NCI-H748 (cell line): ENCODE measurements around the gene CREB3L4.

Experiments used
- DNase-seq: peaks from one replicate; lab custom pipeline; 2025; ENCODE audit not compliant: unreplicated experiment; lab: John Stamatoyannopoulos, UW

The CREB3L4 gene, protein sequence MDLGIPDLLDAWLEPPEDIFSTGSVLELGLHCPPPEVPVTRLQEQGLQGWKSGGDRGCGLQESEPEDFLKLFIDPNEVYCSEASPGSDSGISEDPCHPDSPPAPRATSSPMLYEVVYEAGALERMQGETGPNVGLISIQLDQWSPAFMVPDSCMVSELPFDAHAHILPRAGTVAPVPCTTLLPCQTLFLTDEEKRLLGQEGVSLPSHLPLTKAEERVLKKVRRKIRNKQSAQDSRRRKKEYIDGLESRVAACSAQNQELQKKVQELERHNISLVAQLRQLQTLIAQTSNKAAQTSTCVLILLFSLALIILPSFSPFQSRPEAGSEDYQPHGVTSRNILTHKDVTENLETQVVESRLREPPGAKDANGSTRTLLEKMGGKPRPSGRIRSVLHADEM

GRCh38 chr1:153967107-153967999, at the start of gene CREB3L4:
TSS of gene CREB3L4 (plus strand) at chr1:153967902. CDS start at chr1:153968526, 624 bp downstream.
- peak; percentile 99 for DNase-seq

GRCh38 chr1:153919876-153920852, 47.5 kb upstream of the CREB3L4 start:
- DNase-seq = no peak

DNA sequence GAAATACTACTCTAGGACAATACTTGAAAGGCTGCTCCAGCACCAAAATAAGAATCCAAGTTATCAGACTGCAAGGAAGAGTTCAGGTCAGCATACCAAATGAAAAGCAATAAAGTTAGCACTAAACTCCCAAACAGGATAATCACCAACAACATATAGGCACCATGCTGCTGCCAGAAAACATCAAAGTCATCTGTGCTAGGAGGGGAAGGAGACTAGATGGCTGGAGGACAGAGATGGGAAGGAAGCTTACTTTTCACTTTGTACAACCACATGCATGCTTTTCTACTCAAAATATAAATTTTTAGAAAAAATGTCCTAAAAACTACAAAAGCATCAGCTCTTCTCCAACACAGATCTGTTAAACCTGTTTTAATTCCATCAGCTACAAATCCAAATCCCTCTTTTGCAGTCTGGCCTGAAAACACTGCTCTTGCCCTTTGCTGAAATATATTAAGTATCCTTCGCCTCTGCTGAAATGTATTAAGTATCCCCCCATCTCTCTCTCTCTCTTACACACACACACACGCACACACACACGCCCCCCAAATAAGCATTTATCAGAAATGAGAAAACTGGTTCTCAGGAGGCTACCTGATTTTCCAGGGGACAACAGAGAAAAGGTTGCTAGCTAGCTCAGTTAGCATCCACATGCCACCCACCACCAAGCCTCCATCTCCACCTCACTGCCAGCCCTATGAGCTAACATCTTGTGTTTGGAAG, 46.5 kb upstream of the CREB3L4 start:
- no peak for DNase-seq

DNA sequence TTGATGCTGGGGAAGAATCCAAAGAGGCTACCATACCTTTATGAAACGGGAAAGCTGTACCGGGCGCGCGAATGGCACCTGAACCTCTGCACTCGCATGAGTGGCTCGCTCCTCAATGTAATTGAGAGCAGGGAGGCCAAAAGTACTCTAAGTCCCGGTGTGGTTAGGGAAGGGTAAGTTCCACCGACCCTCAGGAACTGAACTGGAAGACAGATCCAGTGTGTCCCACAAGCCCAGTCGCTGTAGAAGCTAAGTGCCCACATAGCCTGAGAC, 46.0 kb upstream of the CREB3L4 start:
- peak; percentile 38 for DNase-seq

DNA sequence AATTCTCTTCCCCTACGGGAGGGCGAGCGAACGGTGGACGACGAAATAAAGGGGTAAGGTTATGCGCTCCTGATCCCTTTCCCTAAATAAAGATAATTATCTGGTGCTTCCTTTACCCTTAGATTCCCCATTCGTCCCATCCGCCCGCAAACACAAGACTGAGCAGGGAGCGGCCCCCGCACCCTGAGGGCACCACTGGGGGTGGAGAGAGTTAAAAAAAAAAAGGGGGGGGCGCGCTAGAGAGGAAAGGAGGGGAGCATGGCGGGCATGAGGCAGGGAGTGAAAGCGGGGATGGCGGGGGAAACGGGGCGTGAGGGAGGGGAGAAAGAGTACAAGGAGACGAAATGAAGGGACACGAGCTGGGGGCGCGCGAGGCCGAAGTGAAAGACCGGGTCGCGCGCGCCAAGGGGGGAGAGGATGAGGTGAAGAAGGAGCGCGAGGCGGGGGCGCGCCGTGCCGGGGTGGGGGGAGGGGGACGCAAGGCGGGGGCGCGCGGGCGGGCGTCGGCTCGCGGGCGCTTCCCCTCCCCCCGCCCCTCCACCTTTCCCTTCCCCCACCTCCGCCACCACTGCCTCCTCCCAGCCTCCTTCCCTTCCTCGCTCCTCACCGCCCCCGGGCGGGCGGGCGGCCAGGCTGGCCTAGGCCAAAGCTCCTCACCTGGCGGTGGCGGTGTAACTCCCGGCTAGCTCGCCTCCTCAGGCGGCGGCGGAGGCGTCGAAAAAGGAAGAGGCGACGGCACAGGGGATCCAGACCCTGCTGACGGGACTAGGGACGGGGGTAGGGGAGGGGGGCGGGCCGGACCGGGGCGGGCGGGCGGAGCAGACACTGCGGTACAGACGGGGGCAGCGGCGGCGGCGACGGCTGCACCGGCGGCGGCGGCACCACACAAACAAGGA, 45.4 kb upstream of the CREB3L4 start:
- DNase-seq = peak; percentile 89

DNA sequence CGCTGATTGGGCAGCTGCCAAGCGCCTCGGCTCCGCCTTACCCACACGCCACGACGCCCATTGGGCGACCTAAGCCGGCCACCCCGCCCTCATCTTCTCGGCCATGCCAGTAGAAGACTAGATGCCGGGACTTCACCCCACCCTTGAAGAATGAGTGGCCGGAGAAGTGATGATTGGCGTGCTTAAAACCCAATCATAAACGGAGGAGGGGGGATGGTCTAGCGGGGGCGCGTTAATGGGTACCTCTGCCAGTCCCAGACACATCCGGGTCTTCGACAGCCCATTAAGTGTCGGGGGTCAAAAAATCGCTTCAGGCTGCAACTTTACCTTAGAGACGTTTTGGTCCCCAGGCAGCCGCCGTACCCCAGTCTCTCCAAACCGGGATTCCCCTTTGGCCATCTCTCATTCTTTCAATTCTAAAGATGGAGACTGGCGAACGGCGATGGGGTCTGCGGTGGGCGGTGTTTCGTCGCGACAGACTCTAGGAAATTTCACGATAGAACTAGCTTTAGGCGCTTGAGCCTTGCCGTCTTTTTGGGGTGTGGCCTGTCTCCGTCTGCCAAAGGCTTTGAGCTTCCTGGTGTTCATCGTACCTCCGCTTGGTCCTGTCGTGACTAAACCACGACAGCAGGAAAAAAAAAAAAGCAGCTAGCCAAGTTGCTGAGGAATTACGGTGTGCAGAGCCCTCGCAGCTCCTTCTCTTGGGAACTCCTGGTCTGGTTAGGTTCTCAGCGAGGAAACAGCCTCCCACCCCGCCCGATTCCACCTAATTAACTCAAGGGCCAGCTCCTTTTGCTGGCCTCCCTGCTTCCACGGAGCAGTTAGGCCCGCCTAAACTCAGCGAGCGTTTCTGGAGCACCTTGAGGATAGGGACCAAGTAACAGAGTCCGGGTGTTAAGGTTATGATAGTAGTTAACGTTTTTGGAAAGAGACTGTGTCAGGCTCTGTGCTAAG, 44.5 kb upstream of the CREB3L4 start, which contains the start of gene GATAD2B:
Gene GATAD2B, minus strand, starts transcription at position 1 of the 954 bp plus-strand sequence. CDS start 94,625 bp downstream, outside the sequence.
- DNase-seq = peak; percentile 100

DNA sequence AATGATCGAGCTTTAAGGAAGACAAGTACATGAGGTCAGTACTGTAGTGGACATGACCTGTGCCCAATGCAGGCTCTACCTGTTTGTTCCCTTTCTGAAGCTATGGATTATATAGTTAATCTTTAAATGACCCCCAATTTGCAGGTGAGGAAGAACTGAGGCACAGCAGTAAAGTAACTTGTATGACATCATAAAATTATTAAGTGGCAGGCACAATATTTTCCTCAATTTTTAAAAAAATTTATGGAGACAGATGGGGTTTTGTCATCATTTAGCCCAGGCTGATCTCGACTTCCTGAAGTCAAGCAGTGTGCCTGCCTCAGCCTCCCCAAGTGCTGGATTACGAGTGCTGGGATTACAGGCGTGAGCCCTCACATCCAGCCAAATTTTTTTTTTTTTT, 41.3 kb upstream of the CREB3L4 start:
- no peak for DNase-seq

DNA sequence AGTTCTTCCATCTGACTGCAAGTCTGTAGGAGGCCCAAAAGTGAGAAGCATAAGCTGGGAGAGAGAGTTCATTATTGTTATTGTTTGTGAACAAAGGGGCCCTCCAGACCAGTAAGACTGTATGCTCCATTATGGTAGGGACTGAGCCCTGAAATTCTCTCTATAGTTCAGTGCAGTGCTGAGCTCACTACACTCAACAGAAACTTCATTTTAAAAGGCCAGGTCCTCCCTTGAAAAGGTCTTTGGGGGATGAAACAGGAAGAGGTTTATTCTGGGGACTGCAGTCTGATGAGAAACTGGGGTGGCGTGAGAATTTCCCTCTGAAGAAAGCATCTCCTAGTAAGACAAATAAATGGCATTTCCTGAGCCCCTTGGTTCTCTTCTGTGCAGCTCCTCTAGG, 39.5 kb upstream of the CREB3L4 start:
- DNase-seq = no peak

DNA sequence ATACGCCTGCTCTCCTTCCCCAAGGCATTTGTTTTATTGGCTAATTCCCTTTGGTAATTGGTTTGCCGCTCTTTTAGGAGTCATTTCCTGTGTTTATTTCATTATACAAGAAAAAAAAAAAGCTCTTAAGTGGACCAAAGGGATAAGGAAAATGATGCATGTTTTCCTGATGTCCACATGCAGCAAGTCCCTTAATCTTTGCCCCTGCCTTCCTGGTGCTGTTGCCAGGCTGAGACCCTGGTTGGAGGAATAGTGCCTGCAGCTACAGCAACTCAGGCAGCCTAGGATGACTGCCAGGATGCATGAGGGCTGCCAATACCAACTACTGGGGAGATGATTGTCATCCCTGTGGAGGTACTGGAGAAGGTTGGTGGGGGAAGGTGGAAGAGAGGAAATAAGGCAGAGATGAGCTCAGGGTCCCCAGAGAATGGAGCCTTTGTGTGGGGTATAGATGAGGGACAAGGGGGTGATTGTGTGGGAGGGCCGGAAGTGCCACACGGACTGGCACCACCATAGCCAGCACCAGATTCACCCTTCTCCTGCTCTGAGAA, 38.8 kb upstream of the CREB3L4 start:
- no peak for DNase-seq

DNA sequence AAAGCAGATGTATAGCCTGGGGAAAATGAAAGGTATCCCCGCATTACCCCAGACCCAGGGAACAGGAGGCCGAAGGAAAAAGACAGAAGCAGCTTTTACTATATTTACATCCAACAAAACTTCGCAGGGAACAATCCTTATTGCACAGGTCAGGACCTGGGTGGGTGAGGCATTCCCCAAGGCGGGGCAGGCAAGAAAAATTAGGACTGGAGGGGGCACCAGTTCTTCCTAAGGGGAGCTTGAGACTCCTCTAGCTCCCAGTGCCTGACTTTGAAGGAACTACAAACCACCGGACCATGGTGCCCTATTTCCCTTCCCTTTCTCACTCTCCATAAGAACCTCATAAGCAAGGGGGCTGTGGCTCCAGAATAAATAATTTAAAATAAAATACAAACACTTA, 38.3 kb upstream of the CREB3L4 start:
- no peak for DNase-seq

- DNase-seq = no peak
These were observed 37.4 kb upstream of the CREB3L4 start for GRCh38 chr1:153929981-153930948.

DNA sequence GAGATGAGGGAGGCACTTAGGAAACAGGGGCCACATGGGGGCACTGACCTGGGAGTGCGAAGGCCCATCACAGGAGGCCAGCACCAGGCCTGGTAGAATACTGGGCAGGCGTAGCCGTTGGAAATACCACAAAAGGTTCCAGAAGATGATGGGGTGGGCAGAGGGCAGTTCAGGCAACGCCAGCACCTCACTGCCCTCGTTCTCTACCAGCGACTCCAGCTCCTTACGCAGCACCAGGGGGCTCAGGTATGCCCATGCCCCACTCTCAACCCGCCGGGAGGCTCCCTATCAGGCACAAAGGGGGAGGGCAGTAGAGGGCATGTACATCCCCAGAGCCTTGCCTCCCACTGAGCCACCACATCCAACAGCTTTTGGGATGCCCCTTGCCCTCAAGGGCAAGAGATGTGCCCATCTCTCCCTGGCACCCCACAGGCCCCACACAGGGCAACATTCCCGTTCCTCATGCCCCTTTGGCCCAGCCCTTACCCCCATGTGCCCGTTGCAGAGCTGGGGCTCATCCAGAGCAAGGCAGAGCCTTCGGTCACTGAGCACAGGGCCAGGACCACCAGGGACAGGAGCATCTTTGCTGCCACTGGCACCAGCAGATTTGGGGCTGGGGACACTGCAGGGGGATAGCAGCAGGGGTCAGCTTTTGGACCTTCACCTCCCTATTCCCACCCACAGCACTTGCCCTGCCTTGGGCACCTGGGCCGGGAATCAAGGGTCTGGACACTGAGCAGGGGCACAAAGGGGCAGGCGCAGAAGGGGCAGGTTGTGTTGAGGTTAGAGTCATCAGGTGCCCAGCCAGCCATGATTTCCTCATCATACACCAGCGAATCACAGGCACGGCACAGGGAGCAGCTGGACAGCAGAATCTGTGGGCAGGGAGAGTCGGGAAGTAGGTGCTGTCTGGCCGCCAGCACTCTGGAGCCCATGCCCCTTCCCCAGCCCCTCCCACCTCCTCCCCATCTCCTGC, 35.3 kb upstream of the CREB3L4 start:
- no peak for DNase-seq

GRCh38 chr1:153933430-153933829, 34.3 kb upstream of the CREB3L4 start:
- no peak for DNase-seq

DNA sequence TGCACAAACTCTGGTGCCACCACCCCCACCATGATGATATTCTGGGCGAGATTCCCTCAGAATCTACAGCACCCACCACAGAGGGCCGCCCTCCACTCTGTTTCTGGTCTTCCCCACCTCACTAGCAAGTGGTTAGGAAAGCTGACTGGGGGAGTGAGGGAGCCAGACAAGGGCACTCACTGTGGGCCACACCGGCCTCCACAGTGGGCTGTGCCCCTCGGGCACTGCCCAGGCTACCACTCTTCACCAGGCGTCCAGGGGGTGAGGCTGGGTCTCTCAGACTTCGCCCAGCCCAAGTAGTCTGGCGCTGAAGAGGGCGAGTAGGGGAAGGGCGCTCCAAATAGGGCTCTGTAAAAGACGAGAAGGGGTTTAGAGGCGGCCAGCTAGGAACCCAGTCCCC, 33.7 kb upstream of the CREB3L4 start:
- DNase-seq = no peak

DNA sequence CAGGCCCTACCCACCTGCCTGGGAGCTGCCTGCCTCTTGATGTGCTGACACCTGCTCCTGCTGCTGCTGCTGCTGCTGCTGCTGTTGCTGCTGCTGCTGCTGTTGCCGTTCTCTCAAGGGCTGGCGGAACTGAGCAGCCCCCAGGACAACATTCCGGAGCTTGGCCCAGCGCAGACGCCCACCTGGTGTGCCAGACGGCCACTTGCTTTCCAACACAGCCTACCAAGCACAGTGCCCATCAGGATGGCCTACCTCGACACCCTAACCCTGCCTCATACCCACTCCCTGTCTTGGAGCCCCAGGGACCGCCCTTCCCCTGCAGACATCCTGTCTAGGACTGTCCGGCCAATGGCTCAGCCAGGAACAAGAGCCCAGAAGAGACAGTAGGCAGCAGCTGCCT, 33.0 kb upstream of the CREB3L4 start:
- DNase-seq = no peak
